ENCODE measurements around the gene LARGE1.
"Not testable (repeated sequence)": the region's sequence is repeated elsewhere in the genome, so short reads cannot be mapped to it uniquely, and the experiment has no call there.

Gene LARGE1

DNA sequence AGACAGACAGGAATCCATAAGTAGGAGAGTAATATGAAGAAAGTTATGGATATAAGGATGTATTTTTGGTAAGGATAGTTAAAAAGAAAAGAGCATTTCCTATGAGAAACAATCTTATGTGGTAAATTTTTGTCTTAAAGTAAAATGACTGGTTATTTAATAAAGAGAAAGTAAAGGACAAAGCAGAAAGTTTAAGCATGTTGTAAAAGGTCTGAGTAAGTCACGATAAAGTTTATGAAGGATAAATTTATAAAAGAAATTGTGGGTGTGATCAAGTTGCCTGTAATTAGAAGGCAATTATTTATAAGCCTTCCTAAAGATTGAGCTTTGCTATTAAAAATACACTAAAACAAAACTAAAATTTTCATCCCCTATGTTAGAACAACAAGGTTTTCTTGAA, 547.4 kb downstream of the LARGE1 start:
- no peak for DNase-seq (ENCODE audit: low read depth in 2 of 2)

DNA sequence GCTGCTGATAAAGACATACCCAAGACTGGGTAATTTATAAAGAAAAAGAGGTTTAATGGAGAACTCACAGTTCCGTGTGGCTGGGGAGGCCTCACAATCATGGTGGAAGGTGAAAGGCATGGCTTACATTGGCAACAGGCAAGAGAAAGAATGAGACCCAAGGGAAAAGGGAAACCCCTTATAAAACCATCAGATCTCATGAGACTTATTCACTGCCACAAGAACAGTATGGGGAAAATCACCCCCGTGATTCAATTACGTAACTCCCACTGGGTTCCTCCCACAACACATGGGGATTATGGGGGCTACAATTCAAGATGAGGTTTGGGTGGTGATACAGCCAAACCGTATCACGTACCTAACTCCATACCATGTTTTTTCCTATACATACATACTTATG, 557.0 kb downstream of the LARGE1 start:
- DNase-seq (ENCODE audit: low read depth in 2 of 2): not testable (repeated sequence)

DNA sequence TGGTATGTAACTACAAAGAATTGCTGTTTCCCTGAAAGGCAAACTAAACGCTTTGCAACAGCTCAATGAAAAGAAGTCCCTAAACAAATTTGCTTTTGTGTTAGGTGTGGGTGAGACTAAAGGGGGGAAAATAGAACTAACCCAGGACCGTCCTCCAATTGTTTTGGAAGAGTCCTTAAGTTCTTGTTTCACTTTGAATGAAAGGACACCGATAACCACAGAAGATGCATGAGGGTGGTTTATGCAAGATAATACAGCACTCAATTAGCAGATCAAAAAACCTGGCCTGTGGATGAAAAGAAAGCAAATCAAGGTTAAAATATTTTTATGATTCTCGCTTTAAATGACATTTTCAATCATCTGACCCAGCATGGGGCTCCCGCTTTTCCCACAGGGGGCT, 557.6 kb downstream of the LARGE1 start:
- DNase-seq (ENCODE audit: low read depth in 2 of 2): no peak

DNA sequence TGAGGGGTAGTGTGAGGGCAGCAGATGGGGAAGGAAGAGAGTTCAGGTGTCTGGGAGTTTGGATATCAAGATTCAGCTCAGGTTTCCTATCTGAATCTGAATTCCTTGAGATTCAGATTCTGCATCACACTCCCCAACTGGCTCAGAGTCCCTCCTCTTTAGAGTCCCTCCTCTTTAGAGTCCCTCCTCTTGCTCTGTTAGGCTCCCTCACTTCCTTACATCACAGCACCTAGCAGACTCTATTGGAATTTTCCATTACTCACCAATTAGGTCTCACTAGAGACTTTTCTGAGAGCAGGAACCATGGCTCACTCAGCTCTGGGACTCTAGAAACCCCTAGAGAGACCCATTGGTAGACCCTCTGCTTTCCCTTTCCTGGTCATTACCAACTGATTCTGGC, 558.7 kb downstream of the LARGE1 start:
- no peak for DNase-seq (ENCODE audit: low read depth in 2 of 2)

DNA sequence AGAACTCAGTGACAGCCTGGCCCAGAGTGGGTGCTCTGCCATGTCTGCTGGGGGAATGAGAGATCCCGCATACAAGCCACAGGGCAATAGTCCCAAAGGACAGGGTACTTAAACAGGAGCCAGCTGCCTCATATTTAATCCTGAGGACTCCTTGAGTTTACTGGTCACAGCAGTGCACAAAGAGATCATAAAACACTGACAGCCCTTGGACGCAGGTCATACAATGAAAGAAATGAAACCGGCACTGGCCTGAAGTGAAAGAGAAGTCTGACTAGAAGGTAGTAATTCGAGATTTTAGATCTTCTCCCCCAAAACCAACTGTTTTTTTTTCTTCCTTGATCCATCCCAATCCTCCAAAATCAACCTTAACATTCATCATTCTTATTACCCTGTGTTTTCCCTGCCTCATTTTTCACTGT, 562.3 kb downstream of the LARGE1 start:
- DNase-seq (ENCODE audit: low read depth in 2 of 2): no peak

DNA sequence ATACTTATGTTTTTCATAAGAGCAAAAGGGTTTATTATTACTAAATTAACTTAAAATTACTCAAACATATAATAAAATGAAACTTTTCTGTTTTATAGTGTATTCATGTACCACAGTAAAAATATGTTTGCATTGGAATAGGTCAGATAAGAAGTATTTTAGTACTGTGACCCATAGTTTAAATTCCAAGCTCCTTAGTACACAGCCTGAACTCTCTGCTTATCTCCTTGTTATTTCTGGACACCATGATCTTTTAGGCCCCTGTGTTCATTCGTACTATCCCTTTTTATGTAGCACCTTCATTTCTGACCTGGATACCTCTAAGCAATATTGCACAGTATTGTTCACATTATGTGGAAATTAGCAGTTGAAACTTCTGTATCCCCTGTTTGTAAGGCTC, 565.3 kb downstream of the LARGE1 start:
- no peak for DNase-seq (ENCODE audit: low read depth in 2 of 2)

DNA sequence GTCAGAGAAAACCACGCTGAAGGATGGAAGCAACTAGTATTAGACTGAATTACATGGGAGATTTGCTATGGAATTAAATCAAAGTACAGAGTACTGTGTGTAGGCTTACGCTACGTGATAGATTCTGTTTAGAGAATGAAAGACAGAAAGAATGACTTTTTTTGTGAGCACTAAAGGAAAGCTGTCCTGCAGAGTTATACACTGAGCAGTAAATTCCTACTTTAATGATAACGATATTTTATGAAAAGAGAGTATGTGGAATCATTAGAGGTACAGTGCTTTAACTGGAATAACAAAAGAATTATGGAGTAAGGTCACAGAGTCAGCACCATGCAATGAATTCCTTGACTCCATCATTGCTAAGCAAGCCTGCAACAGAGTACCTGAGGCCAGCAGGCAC, 566.8 kb downstream of the LARGE1 start:
- DNase-seq (ENCODE audit: low read depth in 2 of 2): no peak

DNA sequence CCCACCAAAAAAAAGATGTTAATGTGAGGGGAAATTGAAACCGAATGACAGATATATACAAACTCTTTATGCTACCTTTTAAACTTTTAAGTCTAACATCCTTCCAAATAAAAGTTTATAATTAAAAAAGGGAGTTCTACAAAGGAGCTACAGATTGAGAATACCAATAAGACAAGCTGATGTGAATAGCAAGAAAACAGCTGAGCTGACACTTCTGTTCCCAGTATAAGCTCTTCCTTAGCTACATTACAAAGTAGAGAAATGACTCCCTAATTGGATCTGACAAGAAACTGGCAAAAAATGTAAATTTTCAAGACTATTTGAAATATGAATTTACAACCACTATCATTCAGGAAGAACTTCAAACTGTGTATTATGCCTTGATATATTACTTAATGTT, 567.5 kb downstream of the LARGE1 start:
- DNase-seq (ENCODE audit: low read depth in 2 of 2): no peak

DNA sequence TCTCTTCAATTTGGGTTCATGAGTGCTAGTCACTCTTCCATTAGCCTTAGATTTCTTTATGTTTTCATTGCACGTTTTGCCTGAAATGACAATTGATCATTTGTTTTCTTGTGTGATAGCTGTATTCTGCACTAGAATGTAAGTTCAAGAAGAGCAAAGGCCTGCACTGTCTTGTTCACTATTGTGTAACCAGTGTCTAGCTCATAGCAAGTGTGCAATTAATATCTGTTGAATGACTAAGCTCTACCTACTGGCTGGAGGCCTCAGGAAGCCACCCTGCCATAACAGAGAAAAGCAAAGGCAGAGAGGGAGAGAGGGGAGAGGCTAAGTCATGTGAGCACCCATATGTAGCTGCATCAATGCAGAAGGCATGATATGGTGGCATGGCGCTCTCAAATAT, 569.3 kb downstream of the LARGE1 start:
- DNase-seq (ENCODE audit: low read depth in 2 of 2): no peak

DNA sequence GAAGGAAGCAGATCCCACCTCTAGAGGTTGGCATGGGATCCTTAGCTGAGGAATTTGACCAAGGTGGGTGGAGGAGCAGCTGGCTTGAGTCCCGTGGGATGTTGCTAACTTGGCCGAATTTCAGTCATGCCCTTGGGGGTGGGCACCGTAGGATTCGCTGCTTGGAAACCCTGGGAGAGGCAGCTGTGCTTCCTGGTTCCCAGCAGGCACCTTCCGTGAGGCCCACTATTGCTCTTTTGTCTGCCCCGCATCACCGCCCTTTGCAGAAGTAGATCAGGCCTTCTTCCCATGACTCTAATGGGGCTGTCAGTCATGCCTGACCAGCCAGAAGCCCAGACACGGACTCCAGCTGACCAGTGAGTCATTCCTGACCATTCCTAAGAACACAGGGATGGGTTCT, 569.8 kb downstream of the LARGE1 start:
- no peak for DNase-seq (ENCODE audit: low read depth in 2 of 2)

DNA sequence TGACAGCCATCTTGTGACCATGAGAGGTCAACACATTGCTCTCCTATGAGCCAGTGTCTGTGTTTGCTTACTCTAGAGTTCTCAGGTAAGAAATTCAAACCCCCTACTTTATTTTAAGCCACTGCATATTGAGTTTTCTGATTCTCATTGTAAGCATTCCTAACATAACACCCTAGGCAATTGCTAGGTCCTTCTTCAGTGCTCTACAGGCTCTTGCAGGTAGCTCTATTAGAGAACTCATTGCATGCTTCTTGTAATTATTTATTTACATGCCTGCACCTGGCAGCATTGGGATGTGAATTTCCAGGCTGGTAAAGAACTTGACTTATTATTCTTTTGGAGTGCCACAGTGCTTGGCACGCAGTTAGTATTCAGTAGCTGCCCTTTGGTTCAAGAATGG, 573.3 kb downstream of the LARGE1 start:
- no peak for DNase-seq (ENCODE audit: low read depth in 2 of 2)

DNA sequence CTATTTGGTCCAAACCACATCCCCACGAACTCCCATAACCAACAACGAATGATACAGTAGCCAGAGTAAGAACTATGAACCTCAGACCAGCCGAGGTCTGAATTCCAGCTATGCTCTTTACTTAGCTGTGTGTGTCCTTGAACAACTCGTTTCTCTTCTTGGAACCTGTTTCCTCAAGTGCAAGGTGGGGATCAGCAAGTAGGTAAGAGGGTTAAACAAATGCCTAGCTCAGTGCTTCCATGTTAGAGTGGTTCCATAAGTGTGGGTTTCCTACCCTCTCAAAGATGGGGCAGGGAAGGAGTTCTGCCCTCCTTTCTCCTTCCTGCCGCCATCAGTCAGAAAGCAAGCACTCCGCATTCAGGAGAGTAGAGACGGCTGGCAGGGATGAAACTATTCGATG, 578.7 kb downstream of the LARGE1 start:
- no peak for DNase-seq (ENCODE audit: low read depth in 2 of 2)

DNA sequence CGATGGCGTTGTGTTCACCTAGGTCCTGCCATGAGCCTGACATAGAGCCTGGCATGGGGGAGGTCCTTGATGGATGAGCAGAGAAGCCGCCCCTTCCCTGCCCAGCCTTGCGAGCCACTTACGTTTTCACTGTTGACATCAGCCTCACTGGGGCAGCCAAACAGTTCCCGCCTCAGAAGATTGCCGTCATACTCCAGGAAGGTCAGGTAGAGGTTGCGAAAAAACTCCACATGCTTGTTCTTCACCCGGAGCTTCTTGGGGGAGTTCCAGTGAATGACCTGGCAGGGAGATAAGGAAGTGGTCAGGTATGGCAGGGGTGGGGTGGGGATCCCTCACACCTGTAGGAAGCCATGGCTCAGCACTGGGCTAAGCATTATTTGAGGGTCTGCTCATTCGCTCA, 582.8 kb downstream of the LARGE1 start:
- DNase-seq (ENCODE audit: low read depth in 2 of 2): no peak

DNA sequence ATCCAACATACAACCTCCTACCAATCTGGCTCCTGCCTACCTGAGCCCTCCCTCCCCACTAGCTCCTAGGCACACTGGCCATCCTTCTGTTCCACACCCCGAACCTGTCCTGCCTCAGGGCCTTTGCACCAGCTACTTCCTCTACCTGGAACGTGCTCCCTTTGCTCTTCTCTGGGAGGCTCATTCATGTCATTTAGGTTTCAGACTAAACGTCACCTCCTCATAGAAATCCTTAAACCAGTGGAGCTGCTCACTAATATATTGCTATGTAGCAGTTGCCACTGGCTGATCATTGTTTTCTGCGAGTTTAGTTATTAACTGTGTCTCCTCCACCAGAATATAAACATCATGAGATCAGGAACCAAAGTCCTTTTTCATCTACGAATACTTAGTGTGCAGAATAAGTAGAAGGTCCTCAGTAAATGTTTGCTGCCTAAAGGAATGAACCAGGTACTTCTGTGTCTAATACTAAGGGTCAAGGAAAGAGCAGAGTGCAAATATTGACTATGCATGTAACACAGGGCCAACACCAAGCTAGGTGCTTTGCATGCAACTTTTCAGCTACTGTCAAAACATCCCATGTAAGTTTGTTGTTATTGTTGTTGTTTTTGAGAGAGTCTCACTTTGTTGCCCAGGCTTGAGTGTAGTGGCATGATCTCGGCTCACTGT, 584.5 kb downstream of the LARGE1 start:
- DNase-seq (ENCODE audit: low read depth in 2 of 2): no peak

DNA sequence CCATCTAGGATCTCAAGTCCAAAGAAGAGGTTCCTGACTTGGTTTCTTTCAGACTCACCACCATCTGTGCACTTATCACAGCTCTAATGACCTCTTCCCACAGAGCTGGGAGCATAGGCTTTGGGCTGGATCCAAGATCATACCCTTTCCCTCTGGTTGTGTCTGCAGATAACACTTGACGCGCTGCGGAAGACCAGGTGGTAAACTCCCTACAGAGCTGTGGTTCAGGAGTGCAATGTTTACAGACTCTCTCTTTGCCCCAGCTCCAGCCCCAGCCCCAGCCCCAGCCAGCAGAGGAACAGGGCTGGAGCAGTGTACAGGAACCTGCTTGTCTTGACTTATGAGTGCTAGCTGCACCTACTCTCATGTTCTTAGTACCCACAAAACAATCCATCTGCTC, 587.7 kb downstream of the LARGE1 start:
- no peak for DNase-seq (ENCODE audit: low read depth in 2 of 2)

DNA sequence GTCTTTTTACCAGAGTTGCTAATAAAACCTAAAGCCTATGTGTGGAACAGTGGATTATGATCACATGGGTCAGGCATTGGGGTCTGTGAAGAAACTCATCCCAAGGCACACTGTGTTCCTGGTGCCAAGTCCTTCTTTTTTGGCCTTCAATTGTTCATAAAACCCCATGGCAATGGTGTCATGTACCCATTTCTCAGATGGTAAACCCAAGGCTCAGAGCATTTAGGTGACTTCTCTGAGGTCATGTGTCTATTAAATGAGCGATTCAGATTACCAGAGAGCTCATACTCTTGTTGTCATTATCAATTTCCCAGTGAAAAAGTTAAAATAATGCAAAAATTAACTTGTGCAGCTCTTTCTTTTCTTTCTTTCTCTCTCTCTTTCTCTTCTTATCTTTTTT, 589.3 kb downstream of the LARGE1 start:
- DNase-seq (ENCODE audit: low read depth in 2 of 2): no peak

DNA sequence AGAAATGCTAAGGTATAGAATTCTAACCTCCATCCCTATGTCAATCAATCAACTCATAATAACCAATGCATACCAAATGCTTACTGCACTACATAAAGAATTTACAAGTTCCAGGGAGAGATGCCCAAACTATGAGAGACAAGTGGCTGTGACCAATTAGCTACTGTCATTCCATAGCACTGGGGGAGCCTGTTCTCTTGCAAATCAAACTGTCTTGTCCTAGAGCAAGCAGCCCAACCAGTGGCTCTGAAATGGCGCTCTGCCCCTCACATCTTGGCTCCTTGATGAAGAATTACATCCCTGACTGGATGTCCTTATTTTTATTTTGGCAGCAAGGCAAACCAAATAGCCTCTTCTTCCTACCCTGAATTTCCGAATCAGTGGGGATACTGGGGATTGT, 589.7 kb downstream of the LARGE1 start:
- DNase-seq (ENCODE audit: low read depth in 2 of 2): no peak

DNA sequence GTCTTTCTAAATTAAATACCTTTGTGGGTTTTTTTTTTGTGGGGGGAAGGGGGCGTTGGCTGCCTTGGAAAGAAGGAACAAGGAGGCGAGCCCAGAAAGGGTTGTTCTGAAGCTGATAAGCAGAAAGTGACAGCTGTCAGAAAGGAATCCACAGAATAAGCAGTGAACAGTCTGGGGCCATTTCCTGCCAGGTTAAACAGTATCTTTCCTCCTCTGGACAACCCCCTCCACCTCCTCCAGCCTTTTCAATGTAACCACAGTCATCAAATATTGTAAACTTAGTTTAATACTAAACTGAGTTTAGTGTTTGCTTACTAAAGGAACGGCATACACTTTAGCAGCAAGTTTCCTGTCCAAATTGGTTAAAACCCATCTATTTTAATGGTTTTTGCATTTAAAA, 590.9 kb downstream of the LARGE1 start:
- DNase-seq (ENCODE audit: low read depth in 2 of 2): no peak

DNA sequence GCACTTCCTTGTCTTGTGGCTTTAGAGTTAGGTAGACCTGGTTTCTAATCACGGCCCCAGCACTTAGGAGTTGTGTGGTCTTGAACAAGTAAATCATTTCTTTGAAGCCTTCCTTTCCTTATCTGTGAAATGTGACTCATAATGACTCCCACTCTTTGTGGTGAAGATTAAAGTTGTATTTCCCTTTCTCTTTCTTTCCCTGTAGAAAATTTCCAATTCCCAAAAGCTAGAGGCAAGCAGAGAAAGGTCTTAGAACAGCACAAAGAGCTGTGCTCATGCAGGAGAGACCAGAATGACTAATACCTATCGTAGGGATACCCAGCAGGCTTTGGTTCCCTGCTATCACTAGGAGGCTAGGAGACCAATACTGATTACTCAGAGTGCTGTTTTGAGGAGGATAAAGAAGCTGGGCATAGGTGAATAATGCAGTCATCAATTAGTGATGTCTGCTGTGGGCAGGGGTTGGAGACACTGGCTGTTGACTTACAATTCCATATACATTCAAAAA, 591.4 kb downstream of the LARGE1 start:
- no peak for DNase-seq (ENCODE audit: low read depth in 2 of 2)

DNA sequence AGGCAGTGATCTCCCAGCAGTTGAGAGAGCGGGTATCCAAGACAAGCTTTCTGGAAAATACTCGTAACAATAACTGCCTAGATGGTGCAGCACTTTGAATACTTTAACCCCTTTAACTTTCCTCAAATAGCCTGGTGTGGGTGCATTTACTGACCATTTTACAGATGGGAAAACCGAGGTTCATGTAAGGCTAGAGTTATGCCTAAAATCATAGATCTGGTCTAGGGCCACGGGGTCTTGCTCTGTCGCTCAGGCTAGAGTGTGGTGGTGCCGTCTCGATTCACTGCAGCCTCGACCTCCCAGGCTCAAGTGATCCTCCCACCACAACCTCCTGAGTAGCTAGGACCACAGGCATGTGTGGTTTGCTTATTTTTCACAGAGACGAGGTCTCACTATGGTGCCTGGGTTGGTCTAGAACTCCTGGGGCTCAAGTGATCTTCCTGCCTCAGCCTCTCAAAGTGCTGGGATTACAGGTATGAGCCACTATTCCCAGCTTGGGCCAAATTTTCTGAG, 592.9 kb downstream of the LARGE1 start:
- no peak for DNase-seq (ENCODE audit: low read depth in 2 of 2)

DNA sequence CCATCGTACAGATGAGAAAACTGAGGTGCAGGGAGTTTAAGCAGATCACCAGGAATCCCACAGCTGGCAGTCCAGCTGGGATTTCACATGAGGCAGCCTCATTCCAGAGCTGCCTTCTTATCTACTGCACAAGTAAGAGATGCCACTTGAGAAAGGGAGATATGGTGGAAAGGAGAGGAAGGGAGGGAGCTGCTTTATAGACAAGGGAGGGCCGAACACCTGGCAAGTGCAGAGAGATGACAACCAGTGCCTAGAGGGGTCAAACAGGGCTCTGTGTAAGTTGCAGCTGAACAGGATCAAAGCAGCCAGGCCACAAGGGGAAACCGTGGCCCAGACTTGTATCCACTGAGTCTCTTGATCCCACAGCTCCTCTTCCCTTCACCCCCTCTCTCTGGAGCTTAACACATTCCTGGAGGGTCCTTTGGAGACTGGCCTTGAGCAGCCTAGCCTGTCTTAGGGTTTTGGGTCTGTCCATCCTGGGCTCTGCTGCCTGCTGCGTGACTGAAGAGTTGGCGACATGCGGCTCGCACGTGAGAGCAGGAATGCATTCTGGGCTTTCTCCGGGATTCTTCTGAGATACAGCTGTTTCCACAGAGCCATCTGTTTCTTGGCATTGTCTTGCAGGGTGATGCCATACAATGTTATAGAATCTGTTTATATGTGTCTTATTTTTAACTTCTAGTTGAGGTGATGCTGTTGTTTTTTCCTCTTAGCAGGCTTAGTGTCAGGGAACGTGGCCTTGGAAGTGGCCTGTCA, 593.6 kb downstream of the LARGE1 start:
- DNase-seq (ENCODE audit: low read depth in 2 of 2): no peak

DNA sequence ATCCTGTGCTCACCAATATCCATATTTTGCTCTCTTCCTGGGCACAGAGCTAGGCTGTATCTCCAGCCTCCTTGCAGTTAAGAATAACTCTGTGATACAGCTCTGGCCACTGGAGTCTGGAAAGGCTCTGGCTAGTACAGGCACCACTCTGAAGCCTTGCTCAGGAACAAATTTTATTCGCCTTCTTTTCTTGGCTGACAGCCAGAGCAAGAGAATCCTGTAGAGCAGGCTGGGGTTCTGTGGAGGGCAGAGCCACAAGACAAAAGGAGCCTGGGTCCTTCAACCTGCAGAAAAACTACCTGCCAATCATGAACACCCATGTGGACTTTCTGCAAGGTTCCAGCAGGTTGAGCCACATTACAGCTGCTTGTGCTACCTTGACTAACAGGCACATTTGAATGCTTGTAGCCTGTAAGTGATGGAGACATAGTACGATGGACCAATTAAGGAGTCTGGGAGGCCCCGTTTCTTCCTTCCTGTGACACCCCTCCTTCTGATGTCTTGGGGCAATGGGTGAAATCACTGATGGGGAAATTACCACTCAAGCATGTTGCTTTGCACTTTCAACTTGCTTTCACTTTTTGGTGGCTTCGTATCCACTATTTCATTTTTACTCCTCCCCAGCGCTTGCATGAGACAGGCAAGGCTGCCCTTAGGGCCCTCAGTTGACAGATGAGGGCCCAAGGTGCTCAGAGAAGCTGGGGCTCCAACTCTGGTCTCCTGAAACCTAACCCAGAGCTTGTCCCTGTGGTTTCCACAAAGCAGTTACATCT, 594.9 kb downstream of the LARGE1 start:
- DNase-seq (ENCODE audit: low read depth in 2 of 2): no peak

DNA sequence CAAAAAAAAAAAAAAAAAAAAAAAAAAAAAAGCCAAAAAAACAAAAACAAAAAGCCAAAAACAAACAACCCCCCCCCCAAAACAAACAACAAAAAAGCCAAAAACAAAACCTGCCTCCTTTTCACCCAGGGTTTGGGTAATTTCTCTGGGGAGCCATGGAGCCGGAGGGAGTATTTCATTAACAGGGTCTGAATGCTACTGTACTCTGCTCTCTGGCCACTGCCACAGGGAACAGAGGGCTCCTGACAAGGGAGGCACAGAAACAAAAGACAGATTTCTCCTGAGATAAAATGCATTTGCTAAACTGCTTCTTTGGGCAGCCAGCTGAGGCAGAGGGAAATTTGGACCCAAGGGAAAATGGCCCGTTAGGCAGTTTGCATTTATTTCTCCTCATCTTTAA, 596.0 kb downstream of the LARGE1 start:
- DNase-seq (ENCODE audit: low read depth in 2 of 2): no peak

Measured in stimulated activated CD8-positive, alpha-beta memory T cell treated with anti-CD3 and anti-CD28 coated beads, Interleukin-7, amount 100 ng/mL, for 4 hours (primary cell).